Epithelial cell of proximal tubule (primary cell): Measurements from ENCODE around the gene CXCL6. TPM values are rescaled to one million over a fixed set of nuclear protein-coding genes. Genes with fewer than 3 reads are reported as not detected.

ENCODE experiments used
- DNase-seq: peaks from one replicate; pipeline ENCODE4 v3.0.0-alpha.2; 2011; ENCODE audit warnings: low read depth
- H3K4me3 ChIP-seq: 2 replicates; pipeline ENCODE4 v1.5.1; 2011; ENCODE audit warnings: low read depth, mild to moderate bottlenecking, low read length
- CTCF ChIP-seq: conservative IDR thresholded peaks from 2 replicates; pipeline ENCODE4 v1.5.1; 2012; ENCODE audit warnings: low read depth, mild to moderate bottlenecking, low read length
- total RNA-seq: library from RNA; depleted of rRNA; stranded (reverse); fragments of >200 nt; gene quantifications from 2 replicates; pipeline ENCODE4 v1.2.3, GENCODE V29; 2015

Gene CXCL6
- total RNA-seq, 1 donor from 2014 or later, result 17.1 TPM

GRCh38 chr4:73864961-73865360, 28.5 kb downstream of the CXCL6 start:
- no peak for DNase-seq

DNA sequence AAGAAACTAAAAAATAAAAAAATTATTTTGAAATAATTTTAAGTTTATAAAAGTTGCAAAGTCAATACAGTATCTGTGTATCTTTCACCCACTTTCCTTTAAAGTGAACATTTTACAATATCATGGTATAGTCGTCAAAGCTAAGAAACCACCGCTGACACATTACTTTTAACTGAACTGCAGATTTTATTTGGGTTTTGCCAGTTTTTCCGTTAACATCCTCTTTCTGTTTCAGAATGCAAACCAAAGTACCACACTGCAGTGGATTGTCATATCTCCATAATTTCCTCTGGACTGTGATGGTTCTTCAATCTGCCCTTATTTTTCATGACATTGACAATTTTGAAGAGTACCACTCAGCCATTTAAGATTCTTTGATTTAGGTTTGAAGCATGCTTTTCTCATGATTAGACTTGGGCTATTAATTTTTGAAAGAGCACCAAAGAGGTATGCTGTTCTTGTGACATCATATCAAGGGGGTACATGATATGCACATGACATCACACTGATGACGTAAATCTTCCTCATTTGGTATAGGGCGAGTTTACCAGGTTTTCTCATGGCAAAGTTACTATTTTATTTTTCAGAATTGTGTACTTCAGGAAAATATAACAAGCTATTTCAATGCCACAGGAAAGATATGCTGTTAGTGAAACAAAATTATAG, 29.1 kb downstream of the CXCL6 start:
- no peak for TF ChIP-seq CTCF
- H3K4me3 ChIP-seq, result no peak overlapping the region
- DNase-seq, result no peak

More at GRCh38 chr4:73864961-73865360, 28.5 kb downstream of the CXCL6 start:
- no peak overlapping the region for H3K4me3 ChIP-seq
- no peak for TF ChIP-seq CTCF

DNA sequence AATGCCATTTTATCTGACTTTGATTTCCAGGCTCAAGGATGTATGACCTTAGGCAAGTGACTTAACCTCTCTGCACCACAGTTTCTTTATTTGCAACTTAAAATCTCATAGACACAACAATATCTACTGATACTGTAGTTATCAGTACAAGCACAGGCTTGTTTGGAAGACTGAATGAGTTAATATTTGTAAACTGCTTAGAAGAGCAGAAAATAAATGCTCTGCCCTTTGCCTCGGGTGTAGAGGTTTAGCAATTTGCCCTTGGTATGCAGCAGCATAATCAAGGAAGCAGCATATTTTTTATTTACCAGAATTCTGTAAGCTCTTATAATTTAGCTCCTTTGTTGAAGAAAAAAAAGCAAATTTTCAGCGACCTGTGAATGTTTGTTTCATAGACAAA, 29.8 kb downstream of the CXCL6 start:
- TF ChIP-seq CTCF, result no peak

DNA sequence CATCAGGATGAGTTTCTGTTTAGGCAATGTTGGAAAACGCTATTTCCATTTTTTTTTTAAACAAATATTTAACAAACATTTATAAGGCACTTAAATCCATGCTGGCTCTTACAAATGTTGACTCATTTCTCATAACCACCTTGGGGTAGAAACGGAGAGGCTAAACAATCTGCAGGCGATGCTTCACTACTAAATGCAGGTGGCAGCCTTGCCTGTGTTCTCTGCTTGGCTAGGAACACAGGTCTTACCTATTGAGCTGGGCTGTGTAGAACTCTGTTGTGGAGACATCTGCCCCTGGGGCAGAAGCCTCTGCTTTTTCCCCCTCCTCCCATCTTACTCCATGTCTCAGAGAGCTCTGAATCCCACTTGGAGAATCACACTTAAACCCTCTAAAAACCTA, 31.3 kb downstream of the CXCL6 start:
- no peak for DNase-seq
- no peak overlapping the region for H3K4me3 ChIP-seq
- peak; percentile 52 for TF ChIP-seq CTCF

More for the DNA sequence above, 29.8 kb downstream of the CXCL6 start:
- no peak for DNase-seq
- no peak overlapping the region for H3K4me3 ChIP-seq

- H3K4me3 ChIP-seq, result peak overlapping the region; percentile 72
- no peak for DNase-seq
- TF ChIP-seq CTCF, result no peak
Observed at GRCh38 chr4:73868206-73869129, 32.0 kb downstream of the CXCL6 start.

DNA sequence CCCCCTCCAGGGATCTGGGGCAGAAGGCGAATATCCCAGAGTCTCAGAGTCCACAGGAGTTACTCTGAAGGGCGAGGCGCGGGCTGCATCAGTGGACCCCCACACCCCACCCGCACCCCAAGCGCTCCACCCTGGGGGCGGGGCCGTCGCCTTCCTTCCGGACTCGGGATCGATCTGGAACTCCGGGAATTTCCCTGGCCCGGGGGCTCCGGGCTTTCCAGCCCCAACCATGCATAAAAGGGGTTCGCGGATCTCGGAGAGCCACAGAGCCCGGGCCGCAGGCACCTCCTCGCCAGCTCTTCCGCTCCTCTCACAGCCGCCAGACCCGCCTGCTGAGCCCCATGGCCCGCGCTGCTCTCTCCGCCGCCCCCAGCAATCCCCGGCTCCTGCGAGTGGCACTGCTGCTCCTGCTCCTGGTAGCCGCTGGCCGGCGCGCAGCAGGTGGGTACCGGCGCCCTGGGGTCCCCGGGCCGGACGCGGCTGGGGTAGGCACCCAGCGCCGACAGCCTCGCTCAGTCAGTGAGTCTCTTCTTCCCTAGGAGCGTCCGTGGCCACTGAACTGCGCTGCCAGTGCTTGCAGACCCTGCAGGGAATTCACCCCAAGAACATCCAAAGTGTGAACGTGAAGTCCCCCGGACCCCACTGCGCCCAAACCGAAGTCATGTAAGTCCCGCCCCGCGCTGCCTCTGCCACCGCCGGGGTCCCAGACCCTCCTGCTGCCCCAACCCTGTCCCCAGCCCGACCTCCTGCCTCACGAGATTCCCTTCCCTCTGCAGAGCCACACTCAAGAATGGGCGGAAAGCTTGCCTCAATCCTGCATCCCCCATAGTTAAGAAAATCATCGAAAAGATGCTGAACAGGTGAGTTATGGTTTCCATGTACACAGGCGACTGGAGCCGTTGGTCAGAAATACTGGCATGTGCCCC, 32.9 kb downstream of the CXCL6 start, which contains the start of gene CXCL1:
Gene CXCL1, plus strand, starts transcription at position 264 of the 926 bp plus-strand sequence. Its CDS starts 78 bp downstream, at position 342.
- H3K4me3 ChIP-seq, result peak within 1 kb of the TSS; percentile 72

More for the DNA sequence above, 32.9 kb downstream of the CXCL6 start, which contains the start of gene CXCL1:
- no peak for DNase-seq
- TF ChIP-seq CTCF, result no peak
